ENCODE results near the gene CLEC1A. TPM values are rescaled to one million over a fixed set of nuclear protein-coding genes. Genes with fewer than 3 reads are reported as not detected.

Gene CLEC1A
- polyA plus RNA-seq, 1 donor (not counting 4 experiments of a cell fraction or from before 2014, with no cell fraction given): 0.05 TPM

GRCh38 chr12:10088955-10089900, 9.6 kb downstream of the CLEC1A start:
- Histone ChIP-seq H3K9me1 (ENCODE audit: control insufficient read depth, extremely low read depth, insufficient read depth, low read length) (no peaks in the 10 kb centered on the region), H3K4me1 (ENCODE audit: control insufficient read depth, extremely low read depth, insufficient read depth, low read length) (no peaks in the 10 kb centered on the region), H3K4me2 (ENCODE audit: control insufficient read depth, extremely low read depth, insufficient read depth, low read depth, low read length) (no peak overlapping the region), H2AFZ (ENCODE audit: control insufficient read depth, low read length) (no peak overlapping the region), H3K36me3 (ENCODE audit: control insufficient read depth in 2 of 2, extremely low read depth in 1 of 2, insufficient read depth in 2 of 2, low read length in 2 of 2) (no peaks in the 10 kb centered on the region), H3K4me3 (ENCODE audit: control insufficient read depth in 2 of 3, extremely low read depth in 1 of 3, insufficient read depth in 2 of 3, low read depth in 1 of 3, low read length in 3 of 3) (no peak overlapping the region), H3K27me3 (ENCODE audit: control insufficient read depth, extremely low read depth, insufficient read depth, low read length) (no peaks in the 10 kb centered on the region), H3K79me2 (ENCODE audit: control insufficient read depth, insufficient read depth, low read length) (no peaks in the 10 kb centered on the region), H3K27ac (ENCODE audit: control insufficient read depth, insufficient read depth, low read length) (no peak overlapping the region), H3K9ac (ENCODE audit: control insufficient read depth, extremely low read depth, insufficient read depth, low read length) (no peak overlapping the region), H3K9me3 (ENCODE audit: control insufficient read depth, low read depth, low read length) (no peaks in the 10 kb centered on the region), H4K20me1 (ENCODE audit: control insufficient read depth, extremely low read depth, insufficient read depth, low read length) (no peaks in the 10 kb centered on the region)
- dilution Hi-C loops (cut with MboI; ENCODE audit: extremely low pct_ligation_motif_present, low sequenced_read_pairs): no loop called here
- TF ChIP-seq EZH2 (IDR thresholded peaks at IDR 0.05; ENCODE audit: low read length): no peak
- TF ChIP-seq CTCF (optimal IDR thresholded peaks at IDR 0.05 in 1 of 3, IDR thresholded peaks at IDR 0.05 in 1 of 3, conservative IDR thresholded peaks at IDR 0.05 in 1 of 3; ENCODE audit: extremely low read depth in 1 of 3, insufficient read depth in 2 of 3, low read length in 3 of 3): no peak
- DNase-seq (ENCODE audit: low read depth, low spot score) (no peak), FAIRE-seq (no peak)

GRCh38 chr12:10088031-10088430, 10.8 kb downstream of the CLEC1A start:
- H3K36me3 ChIP-seq (ENCODE audit: control insufficient read depth in 2 of 2, extremely low read depth in 1 of 2, insufficient read depth in 2 of 2, low read length in 2 of 2): no peaks in the 10 kb centered on the region
- H3K4me1 ChIP-seq (ENCODE audit: control insufficient read depth, extremely low read depth, insufficient read depth, low read length): no peaks in the 10 kb centered on the region
- H3K9me3 ChIP-seq (ENCODE audit: control insufficient read depth, low read depth, low read length): no peaks in the 10 kb centered on the region
- DNase-seq (ENCODE audit: low read depth, low spot score): no peak
- no peaks in the 10 kb centered on the region for H4K20me1 ChIP-seq (ENCODE audit: control insufficient read depth, extremely low read depth, insufficient read depth, low read length)
- no peak overlapping the region for H3K4me3 ChIP-seq (ENCODE audit: control insufficient read depth in 2 of 3, extremely low read depth in 1 of 3, insufficient read depth in 2 of 3, low read depth in 1 of 3, low read length in 3 of 3)
- no peak overlapping the region for H3K27ac ChIP-seq (ENCODE audit: control insufficient read depth, insufficient read depth, low read length)
- TF ChIP-seq CTCF (optimal IDR thresholded peaks at IDR 0.05 in 1 of 3, IDR thresholded peaks at IDR 0.05 in 1 of 3, conservative IDR thresholded peaks at IDR 0.05 in 1 of 3; ENCODE audit: extremely low read depth in 1 of 3, insufficient read depth in 2 of 3, low read length in 3 of 3) (no peak), EZH2 (IDR thresholded peaks at IDR 0.05; ENCODE audit: low read length) (no peak)
- H3K9ac ChIP-seq (ENCODE audit: control insufficient read depth, extremely low read depth, insufficient read depth, low read length): no peak overlapping the region
- no peaks in the 10 kb centered on the region for H3K27me3 ChIP-seq (ENCODE audit: control insufficient read depth, extremely low read depth, insufficient read depth, low read length)
- dilution Hi-C loops (cut with MboI; ENCODE audit: extremely low pct_ligation_motif_present, low sequenced_read_pairs): no loop called here
- H3K9me1 ChIP-seq (ENCODE audit: control insufficient read depth, extremely low read depth, insufficient read depth, low read length): no peaks in the 10 kb centered on the region
- H3K4me2 ChIP-seq (ENCODE audit: control insufficient read depth, extremely low read depth, insufficient read depth, low read depth, low read length): no peak overlapping the region
- H3K79me2 ChIP-seq (ENCODE audit: control insufficient read depth, insufficient read depth, low read length): no peaks in the 10 kb centered on the region
- no peak overlapping the region for H2AFZ ChIP-seq (ENCODE audit: control insufficient read depth, low read length)
- FAIRE-seq: no peak
